NB4 (cell line): ENCODE measurements around the gene ARHGEF7.

ENCODE experiments used
- CTCF ChIP-seq: IDR thresholded peaks from one replicate; pipeline ENCODE4 v1.5.1; 2012; ENCODE audit warnings: low read depth, low read length
- MAX ChIP-seq: IDR thresholded peaks from 2 replicates; pipeline ENCODE4 v1.6.1; 2011; ENCODE audit warnings: low read depth, low read length
- MYC ChIP-seq: IDR thresholded peaks from 2 replicates; pipeline ENCODE4 v1.6.1; 2011; ENCODE audit warnings: low read depth, low read length
- POLR2A ChIP-seq: IDR thresholded peaks from 2 replicates; pipeline ENCODE4 v1.6.1; 2011; ENCODE audit warnings: mild to moderate bottlenecking; ENCODE audit not compliant: insufficient read length; ENCODE audit errors: extremely low read depth

- TF ChIP-seq MAX = no peak
- no peak for TF ChIP-seq CTCF
- TF ChIP-seq POLR2A = no peak
- no peak for TF ChIP-seq MYC
Observed at GRCh38 chr13:111175935-111176334, 60.8 kb downstream of the ARHGEF7 start.
